ENCODE measurements around the gene SINHCAF. TPM values are rescaled to one million over a fixed set of nuclear protein-coding genes. Genes with fewer than 3 reads are reported as not detected.

The SINHCAF gene
- total RNA-seq, 1 experiment from 2014 or later = 497 TPM

GRCh38 chr12:31363416-31363809 is 37.5 kb upstream of the SINHCAF start:
- Histone ChIP-seq H2BK120ac (ENCODE audit: low read depth, low read length, poor library complexity, severe bottlenecking) (no peak overlapping the region), H3K9me3 (ENCODE audit: control insufficient read depth, low read depth, low read length) (no peaks in the 10 kb centered on the region), H3K56ac (ENCODE audit: insufficient read length, low read depth, low read length) (no peak overlapping the region), H3K23me2 (ENCODE audit: insufficient read length, low read depth, low read length, poor library complexity, severe bottlenecking) (no peaks in the 10 kb centered on the region), H3T11ph (ENCODE audit: low read length) (no peak overlapping the region), H2AFZ (ENCODE audit: low read length) (no peak overlapping the region), H3K27ac (ENCODE audit: insufficient read length, low read depth, low read length) (no peak overlapping the region), H2AK5ac (ENCODE audit: insufficient read length, low read length) (no peak overlapping the region), H4K91ac (ENCODE audit: insufficient read length, low read depth, low read length) (no peak overlapping the region), H2BK12ac (ENCODE audit: insufficient read length, low read depth, low read length) (no peak overlapping the region), H3K14ac (ENCODE audit: insufficient read depth, low read length) (no peak overlapping the region), H3K23ac (ENCODE audit: insufficient read length, low read depth, low read length) (no peak overlapping the region), H3K4ac (ENCODE audit: low read depth, low read length) (no peak overlapping the region; the same call in 1 of the 2 replicates), H3K79me1 (ENCODE audit: insufficient read depth, low read depth, low read length, poor library complexity, severe bottlenecking) (no peaks in the 10 kb centered on the region), H3K18ac (ENCODE audit: insufficient read length, low read depth, low read length) (no peak overlapping the region), H4K5ac (ENCODE audit: insufficient read length, low read depth, low read length) (no peak overlapping the region), H4K20me1 (ENCODE audit: control insufficient read depth, insufficient read depth, insufficient read length) (no peaks in the 10 kb centered on the region), H2BK20ac (ENCODE audit: low read depth, low read length, poor library complexity, severe bottlenecking) (no peak overlapping the region), H4K8ac (replicated peaks; ENCODE audit: insufficient read length, low read depth, low read length) (no peak overlapping the region), H2BK15ac (ENCODE audit: low read depth, low read length) (no peak overlapping the region), H3K79me2 (ENCODE audit: insufficient read depth, low read length) (no peaks in the 10 kb centered on the region), H2BK5ac (ENCODE audit: insufficient read length, low read length) (no peak overlapping the region), H3K9ac (ENCODE audit: extremely low read depth, insufficient read length, low read length) (no peak overlapping the region), H3K27me3 (ENCODE audit: insufficient read depth, low read length) (no peaks in the 10 kb centered on the region), H3K4me1 (ENCODE audit: insufficient read depth, low read length) (peaks cover 5% of the 10 kb centered on the region; the same call in 1 of the 2 replicates), H3K4me2 (ENCODE audit: insufficient read depth, insufficient read length, low read length) (no peak overlapping the region)
- H3K4me3 Mint-ChIP-seq = no peak overlapping the region; a peak in 1 of 5 replicates
- no peaks in the 10 kb centered on the region for H3K27me3 Mint-ChIP-seq (ENCODE audit: low read depth)
- no peaks in the 10 kb centered on the region for H3K9me3 Mint-ChIP-seq
- peak overlapping the region; percentile 93 to 99 (median 99); a peak in 5 of 7 replicates for H3K27ac Mint-ChIP-seq
- H3K36me3 Mint-ChIP-seq (ENCODE audit: insufficient read depth in 1 of 3, low read depth in 3 of 3) = peaks cover 0 to 4% (median 0%) of the 10 kb centered on the region in 3 experiments; a peak in 1 of 7 replicates
- H3K4me1 Mint-ChIP-seq = peaks cover 42 to 47% of the 10 kb centered on the region in 2 experiments
- no peak for TF ChIP-seq CTCF (conservative IDR thresholded peaks at IDR 0.05)
- no CpG with 5 or more reads among the region's 6 CpGs for WGBS (ENCODE audit: extremely low coverage, insufficient read length, low lambda C conversion rate)
- DNase-seq = peak; percentile 37

Measured in H9 (cell line).